Glomerular visceral epithelial cell (primary cell): ENCODE measurements around the gene PPM1D.
"Not testable (repeated sequence)": the region's sequence is repeated elsewhere in the genome, so short reads cannot be mapped to it uniquely, and the experiment has no call there.

Experiments
- DNase-seq: peaks from one replicate; pipeline ENCODE4 v3.0.0-alpha.2; 2016; ENCODE audit errors: extremely low spot score

The PPM1D gene

GRCh38 chr17:60599620-60600489, at the start of gene PPM1D:
TSS of gene PPM1D (plus strand) at chr17:60600193. CDS start at chr17:60600415, 222 bp downstream.
- peak; percentile 99 for DNase-seq

- not testable (repeated sequence) for DNase-seq
Observed at GRCh38 chr17:60552255-60552654, 47.7 kb upstream of the PPM1D start.

GRCh38 chr17:60554377-60554788, 45.6 kb upstream of the PPM1D start:
- DNase-seq: peak; percentile 86

- no peak for DNase-seq
Observed at GRCh38 chr17:60555786-60556185, 44.2 kb upstream of the PPM1D start.

GRCh38 chr17:60557805-60558204, 42.2 kb upstream of the PPM1D start:
- DNase-seq: no peak

- no peak for DNase-seq
Observed at GRCh38 chr17:60559659-60559994, 40.4 kb upstream of the PPM1D start.

- no peak for DNase-seq
Observed at GRCh38 chr17:60559995-60560859, 39.8 kb upstream of the PPM1D start.

- DNase-seq: no peak
Observed at GRCh38 chr17:60560860-60561257, 39.1 kb upstream of the PPM1D start.

- DNase-seq: no peak
Observed at GRCh38 chr17:60562421-60562820, 37.6 kb upstream of the PPM1D start.

- DNase-seq: peak; percentile 37
Observed at GRCh38 chr17:60563743-60564142, 36.2 kb upstream of the PPM1D start.

- DNase-seq: no peak
Observed at GRCh38 chr17:60565233-60565632, 34.8 kb upstream of the PPM1D start.

- DNase-seq: peak; percentile 88
Observed at GRCh38 chr17:60573236-60574051, 26.5 kb upstream of the PPM1D start.

- DNase-seq: peak; percentile 76
Observed at GRCh38 chr17:60577147-60577915, 22.7 kb upstream of the PPM1D start.

- DNase-seq: no peak
Observed at GRCh38 chr17:60579090-60579489, 20.9 kb upstream of the PPM1D start.

- no peak for DNase-seq
Observed at GRCh38 chr17:60579551-60579950, 20.4 kb upstream of the PPM1D start.

- DNase-seq: no peak
Observed at GRCh38 chr17:60583008-60583407, 17.0 kb upstream of the PPM1D start.

GRCh38 chr17:60585887-60586286, 14.1 kb upstream of the PPM1D start:
- DNase-seq: no peak

GRCh38 chr17:60586288-60586974, 13.6 kb upstream of the PPM1D start:
- DNase-seq: no peak

- no peak for DNase-seq
Observed at GRCh38 chr17:60590070-60590469, 9.9 kb upstream of the PPM1D start.

- DNase-seq: no peak
Observed at GRCh38 chr17:60592750-60593149, 7.2 kb upstream of the PPM1D start.
